Gastroesophageal sphincter (tissue), 4 donors: ENCODE results near the gene SHC2. TPM values are rescaled to one million over a fixed set of nuclear protein-coding genes. Genes with fewer than 3 reads are reported as not detected.

ENCODE experiments used
- ATAC-seq: fragments of 150-250 bp; one replicate; pipeline ENCODE4 v1.9.1; 2016; ENCODE audit warnings: mild to moderate bottlenecking, moderate library complexity
- H3K27ac ChIP-seq, 4 donors: fragments of 200-600 bp; sonication (generic) in 3 of 4; 1 replicate in 3 of 4; 2 replicates in 1 of 4; pipeline ENCODE4 v1.5.1; 2016 to 2019
- H3K27me3 ChIP-seq: fragments of 200-600 bp; sonication (generic); one replicate; pipeline ENCODE4 v1.5.1; 2019
- H3K36me3 ChIP-seq, 2 donors: fragments of 200-600 bp; sonication (generic); one replicate each; pipeline ENCODE4 v1.5.1; 2019; ENCODE audit warnings: control low read depth in 1 of 2
- H3K4me1 ChIP-seq, 3 donors: fragments of 200-600 bp; sonication (generic); 1 replicate in 2 of 3; 2 replicates in 1 of 3; pipeline ENCODE4 v1.5.1; 2016 to 2019; ENCODE audit warnings: control low read depth in 2 of 3
- H3K4me3 ChIP-seq, 2 donors: fragments of 200-600 bp; sonication (generic); one replicate each; pipeline ENCODE4 v1.5.1; 2019; ENCODE audit warnings: mild to moderate bottlenecking in 1 of 2, moderate library complexity in 1 of 2
- H3K9me3 ChIP-seq, 3 donors: fragments of 200-600 bp; sonication (generic); one replicate each; pipeline ENCODE4 v1.5.1; 2017 to 2019; ENCODE audit warnings: control low read depth in 2 of 3
- EP300 ChIP-seq: sonication (generic); formaldehyde crosslinking; IDR thresholded peaks from one replicate; pipeline ENCODE4 v1.6.1; 2017; ENCODE audit warnings: antibody characterized with exemption, mild to moderate bottlenecking
- POLR2A ChIP-seq, 2 donors: fragments of 450-650 bp; IDR thresholded peaks; one replicate each; pipeline ENCODE4 v1.6.1; 2017; ENCODE audit warnings: antibody characterized with exemption in 2 of 2, mild to moderate bottlenecking in 2 of 2, moderate library complexity in 1 of 2
- POLR2AphosphoS5 ChIP-seq: sonication (generic); formaldehyde crosslinking; IDR thresholded peaks from one replicate; pipeline ENCODE4 v1.6.1; 2017; ENCODE audit warnings: antibody characterized with exemption
- WGBS, 2 donors: methylation state at CpG; one replicate each; pipeline ENCODE4 v1.1.5; 2018; ENCODE audit warnings: low coverage in 1 of 2; 5-methylcytosine and 5-hydroxymethylcytosine counted together
- total RNA-seq, 4 donors: library from RNA; depleted of rRNA; stranded (reverse); fragments of >200 nt; gene quantifications; one replicate each; pipeline ENCODE4 v1.1.0, GENCODE V29; 2016
- TF ChIP-seq, protein P1 (sequence below), 4 experiments: fragments of 200-600 bp in 2 of 4; fragments of 450-650 bp in 2 of 4; sonication (generic) in 1 of 4; IDR thresholded peaks; one replicate each; pipeline ENCODE4 v1.5.1; 2017 to 2019; ENCODE audit warnings: antibody characterized with exemption in 4 of 4, mild to moderate bottlenecking in 2 of 4, moderate library complexity in 2 of 4

The SHC2 gene
- total RNA-seq, 4 donors from 2014 or later, result 14.7 to 24.6 (median 20.4) TPM

DNA sequence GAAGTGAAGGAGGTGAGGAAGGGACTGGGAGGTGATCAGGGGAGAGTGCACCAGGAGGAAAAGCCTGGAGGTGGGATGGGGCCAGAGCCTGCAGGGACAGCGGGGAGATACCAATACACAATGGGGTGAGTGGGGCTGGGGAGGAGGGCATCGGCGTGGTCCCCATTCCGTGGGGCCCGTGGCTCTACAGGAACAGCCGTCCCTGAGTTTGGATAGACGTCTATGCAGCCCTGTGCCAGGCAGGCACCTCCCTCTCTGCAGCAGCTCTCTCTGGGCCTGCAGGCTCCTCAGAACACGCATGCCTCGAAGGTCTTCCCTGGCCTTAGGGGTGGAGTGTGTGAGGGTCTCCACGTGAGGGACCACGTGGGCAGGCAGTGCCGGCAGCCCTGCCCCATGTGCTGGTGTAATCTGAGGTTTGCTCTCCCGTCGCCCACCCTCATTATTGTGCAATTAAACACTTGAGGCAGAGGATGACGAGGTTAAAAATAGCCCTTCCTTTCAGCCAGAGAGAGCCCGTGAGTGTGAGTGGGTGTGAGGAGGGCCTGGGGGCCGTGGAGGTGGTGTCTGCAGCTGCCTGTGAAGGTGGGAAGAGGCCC is 68.4 kb downstream of the SHC2 start:
- TF ChIP-seq POLR2AphosphoS5 (no peak), EP300 (no peak)
- 38 to 55% methylated on average over 5 to 7 of the region's 17 CpGs for WGBS, 2 donors
- Histone ChIP-seq H3K36me3 (no peaks in the 10 kb centered on the region), H3K4me1 (no peaks in the 10 kb centered on the region), H3K4me3 (no peak overlapping the region), H3K27me3 (peaks cover 29% of the 10 kb centered on the region), H3K9me3 (no peaks in the 10 kb centered on the region), H3K27ac (no peak overlapping the region)
- ATAC-seq, result no peak

DNA sequence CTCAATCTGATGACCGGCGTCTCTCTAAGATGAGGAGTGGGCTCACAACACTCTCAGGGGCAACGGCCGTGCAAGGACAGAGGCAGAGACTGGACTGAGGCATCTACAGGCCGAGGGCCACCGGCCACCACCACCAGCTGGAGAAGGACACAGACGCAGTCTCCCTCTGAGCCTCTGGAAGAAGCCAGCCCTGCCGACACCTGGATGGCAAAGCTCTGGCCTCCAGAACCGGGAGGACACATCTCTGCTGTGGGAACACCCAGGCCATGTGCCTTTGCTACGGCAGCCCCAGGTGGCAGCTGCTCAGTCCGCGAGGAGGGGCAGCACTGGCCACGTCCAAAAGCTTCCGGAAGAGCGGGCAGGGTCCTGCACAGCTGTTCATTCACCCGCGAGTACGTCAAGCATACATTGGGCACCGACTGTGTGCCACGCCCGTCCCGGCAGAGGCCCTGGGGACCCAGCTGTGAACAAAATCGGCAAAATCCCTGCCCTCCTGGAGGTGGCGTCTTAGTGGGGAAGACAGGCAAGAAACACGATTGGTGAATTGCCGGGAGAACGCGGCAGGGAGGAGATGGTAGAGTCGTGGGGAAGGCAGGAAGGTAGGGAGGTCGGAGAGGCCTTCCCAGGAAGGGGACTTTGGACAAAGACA is 69.0 kb downstream of the SHC2 start:
- no peak for TF ChIP-seq POLR2AphosphoS5
- no peaks in the 10 kb centered on the region for H3K9me3 ChIP-seq
- H3K27ac ChIP-seq, result no peak overlapping the region
- H3K27me3 ChIP-seq, result peaks cover 26% of the 10 kb centered on the region
- H3K36me3 ChIP-seq, result no peaks in the 10 kb centered on the region
- H3K4me3 ChIP-seq, result no peak overlapping the region
- H3K4me1 ChIP-seq, result no peaks in the 10 kb centered on the region
- ATAC-seq, result no peak
- 76 to 81% methylated on average over 7 to 16 of the region's 30 CpGs for WGBS, 2 donors

- Histone ChIP-seq H3K27ac (no peak overlapping the region), H3K4me1 (no peaks in the 10 kb centered on the region), H3K27me3 (peaks cover 26% of the 10 kb centered on the region), H3K36me3 (no peaks in the 10 kb centered on the region), H3K4me3 (no peak overlapping the region), H3K9me3 (no peaks in the 10 kb centered on the region)
- WGBS, 2 donors, result 75 to 90% methylated on average over 2 of the region's 2 CpGs
- TF ChIP-seq, protein P1, sequence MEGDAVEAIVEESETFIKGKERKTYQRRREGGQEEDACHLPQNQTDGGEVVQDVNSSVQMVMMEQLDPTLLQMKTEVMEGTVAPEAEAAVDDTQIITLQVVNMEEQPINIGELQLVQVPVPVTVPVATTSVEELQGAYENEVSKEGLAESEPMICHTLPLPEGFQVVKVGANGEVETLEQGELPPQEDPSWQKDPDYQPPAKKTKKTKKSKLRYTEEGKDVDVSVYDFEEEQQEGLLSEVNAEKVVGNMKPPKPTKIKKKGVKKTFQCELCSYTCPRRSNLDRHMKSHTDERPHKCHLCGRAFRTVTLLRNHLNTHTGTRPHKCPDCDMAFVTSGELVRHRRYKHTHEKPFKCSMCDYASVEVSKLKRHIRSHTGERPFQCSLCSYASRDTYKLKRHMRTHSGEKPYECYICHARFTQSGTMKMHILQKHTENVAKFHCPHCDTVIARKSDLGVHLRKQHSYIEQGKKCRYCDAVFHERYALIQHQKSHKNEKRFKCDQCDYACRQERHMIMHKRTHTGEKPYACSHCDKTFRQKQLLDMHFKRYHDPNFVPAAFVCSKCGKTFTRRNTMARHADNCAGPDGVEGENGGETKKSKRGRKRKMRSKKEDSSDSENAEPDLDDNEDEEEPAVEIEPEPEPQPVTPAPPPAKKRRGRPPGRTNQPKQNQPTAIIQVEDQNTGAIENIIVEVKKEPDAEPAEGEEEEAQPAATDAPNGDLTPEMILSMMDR (IDR thresholded peaks at IDR 0.05), result no peak
- TF ChIP-seq EP300, result no peak
- TF ChIP-seq POLR2A (IDR thresholded peaks at IDR 0.05), result no peak
- no peak for TF ChIP-seq POLR2AphosphoS5
- no peak for ATAC-seq
Observed at GRCh38 chr19:391207-391557, 69.7 kb downstream of the SHC2 start.

DNA sequence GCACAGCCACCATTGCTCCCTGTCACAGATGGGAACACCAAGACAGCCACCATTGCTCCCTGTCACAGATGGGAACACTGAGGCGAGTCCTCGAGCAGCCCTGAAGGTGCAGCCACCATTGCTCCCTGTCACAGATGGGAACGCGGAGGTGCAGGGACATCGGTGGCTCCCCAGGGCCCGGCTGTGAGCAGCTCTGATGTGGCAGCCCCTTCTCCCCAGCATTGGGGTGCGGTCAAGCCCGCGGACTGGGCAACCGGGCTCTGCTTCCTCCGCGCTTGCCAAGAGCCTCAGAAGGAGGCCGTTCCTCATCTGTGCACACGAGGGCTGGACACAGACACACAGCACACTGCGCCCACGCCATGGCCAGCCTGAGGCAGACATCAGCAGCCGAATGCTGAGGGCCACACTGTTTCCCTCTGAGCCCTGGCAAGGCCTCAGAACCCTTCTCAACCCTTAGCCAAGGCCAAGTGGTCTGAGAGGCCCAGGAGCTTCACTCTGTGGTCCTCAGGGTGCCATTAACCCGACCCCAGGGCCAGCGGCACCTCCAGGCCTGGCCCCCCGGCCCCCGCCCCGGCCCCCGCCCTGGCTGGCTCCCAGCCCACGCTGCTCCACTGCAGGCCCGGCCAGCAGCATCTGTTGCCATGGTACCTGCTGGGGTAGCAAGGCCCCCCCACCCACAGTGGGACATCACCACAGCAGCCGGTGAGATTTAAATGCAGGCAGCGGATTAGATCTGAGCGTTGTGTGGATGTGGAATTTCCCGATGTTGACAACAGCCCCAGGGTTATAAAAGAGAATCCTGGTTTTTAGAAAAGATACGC is 70.2 kb downstream of the SHC2 start:
- TF ChIP-seq POLR2A (IDR thresholded peaks at IDR 0.05) (no peak), POLR2AphosphoS5 (no peak), EP300 (no peak)
- TF ChIP-seq, protein P1 (IDR thresholded peaks at IDR 0.05), result no peak
- no peak for ATAC-seq
- no peak overlapping the region for H3K27ac ChIP-seq
- H3K9me3 ChIP-seq, result no peaks in the 10 kb centered on the region
- no peaks in the 10 kb centered on the region for H3K36me3 ChIP-seq
- H3K4me1 ChIP-seq, result no peaks in the 10 kb centered on the region
- no peak overlapping the region for H3K4me3 ChIP-seq
- H3K27me3 ChIP-seq, result peaks cover 26% of the 10 kb centered on the region
- WGBS, 2 donors, result 93 to 95% methylated on average over 4 to 13 of the region's 30 CpGs

GRCh38 chr19:389935-390289 is 70.9 kb downstream of the SHC2 start:
- 51 to 54% methylated on average over 2 to 3 of the region's 12 CpGs for WGBS, 2 donors
- no peaks in the 10 kb centered on the region for H3K9me3 ChIP-seq
- H3K27me3 ChIP-seq, result peaks cover 27% of the 10 kb centered on the region
- no peaks in the 10 kb centered on the region for H3K36me3 ChIP-seq
- no peak for ATAC-seq
- H3K4me3 ChIP-seq, result no peak overlapping the region
- TF ChIP-seq EP300 (no peak), POLR2AphosphoS5 (no peak), POLR2A (IDR thresholded peaks at IDR 0.05) (no peak)
- TF ChIP-seq, protein P1 (IDR thresholded peaks at IDR 0.05), result no peak
- no peaks in the 10 kb centered on the region for H3K4me1 ChIP-seq
- H3K27ac ChIP-seq, result no peak overlapping the region
